ENCODE measurements around the gene HLA-DPB1. TPM values are rescaled to one million over a fixed set of nuclear protein-coding genes. Genes with fewer than 3 reads are reported as not detected.

Gene HLA-DPB1
- total RNA-seq, 2 experiments from 2014 or later = 29.0 to 31.7 TPM

- peaks cover 52 to 53% of the 10 kb centered on the region in 2 experiments for H3K27me3 ChIP-seq (ENCODE audit: control insufficient read depth in 1 of 2, insufficient read depth in 2 of 2, low read length in 2 of 2)
- H3K36me3 ChIP-seq (ENCODE audit: insufficient read depth, low read length) = no peaks in the 10 kb centered on the region
- TF ChIP-seq, protein P1, sequence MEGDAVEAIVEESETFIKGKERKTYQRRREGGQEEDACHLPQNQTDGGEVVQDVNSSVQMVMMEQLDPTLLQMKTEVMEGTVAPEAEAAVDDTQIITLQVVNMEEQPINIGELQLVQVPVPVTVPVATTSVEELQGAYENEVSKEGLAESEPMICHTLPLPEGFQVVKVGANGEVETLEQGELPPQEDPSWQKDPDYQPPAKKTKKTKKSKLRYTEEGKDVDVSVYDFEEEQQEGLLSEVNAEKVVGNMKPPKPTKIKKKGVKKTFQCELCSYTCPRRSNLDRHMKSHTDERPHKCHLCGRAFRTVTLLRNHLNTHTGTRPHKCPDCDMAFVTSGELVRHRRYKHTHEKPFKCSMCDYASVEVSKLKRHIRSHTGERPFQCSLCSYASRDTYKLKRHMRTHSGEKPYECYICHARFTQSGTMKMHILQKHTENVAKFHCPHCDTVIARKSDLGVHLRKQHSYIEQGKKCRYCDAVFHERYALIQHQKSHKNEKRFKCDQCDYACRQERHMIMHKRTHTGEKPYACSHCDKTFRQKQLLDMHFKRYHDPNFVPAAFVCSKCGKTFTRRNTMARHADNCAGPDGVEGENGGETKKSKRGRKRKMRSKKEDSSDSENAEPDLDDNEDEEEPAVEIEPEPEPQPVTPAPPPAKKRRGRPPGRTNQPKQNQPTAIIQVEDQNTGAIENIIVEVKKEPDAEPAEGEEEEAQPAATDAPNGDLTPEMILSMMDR (IDR thresholded peaks at IDR 0.05) = no peak
- Mint-ChIP-seq H3K4me1 (ENCODE audit: low read depth) (peaks cover 15% of the 10 kb centered on the region), H3K9me3 (no peaks in the 10 kb centered on the region), H3K27ac (no peak overlapping the region), H3K4me3 (no peak overlapping the region), H3K36me3 (ENCODE audit: low read depth) (no peaks in the 10 kb centered on the region), H3K27me3 (peaks cover 96% of the 10 kb centered on the region)
- no peak overlapping the region for H3K4me3 ChIP-seq (ENCODE audit: low read length)
- peaks cover 0 to 7% of the 10 kb centered on the region in 2 experiments for H3K9me3 ChIP-seq (ENCODE audit: control insufficient read depth in 1 of 2, insufficient read depth in 1 of 2, low read length in 2 of 2)
- peaks cover 25% of the 10 kb centered on the region for H3K4me1 ChIP-seq (ENCODE audit: insufficient read depth, low read length)
- intact Hi-C loops (cut with DNase I, micrococcal nuclease) = no loop called here
- no peak for ATAC-seq (ENCODE audit: poor library complexity)
- H3K27ac ChIP-seq (ENCODE audit: low read depth in 1 of 2, low read length in 2 of 2) = no peak overlapping the region
- ChIA-PET POLR2A (interaction anchor here (1.4 kb wide), 1 partner anchor 135 kb away, joined by 4 read pairs; no protein-coding TSS in a partner anchor), CTCF (interaction anchor here (1.0 kb wide), 1 partner anchor 135 kb away, joined by 4 read pairs; no protein-coding TSS in a partner anchor)
- no peak for DNase-seq
These were observed 38.0 kb downstream of the HLA-DPB1 start for GRCh38 chr6:33113755-33114154.

DNA sequence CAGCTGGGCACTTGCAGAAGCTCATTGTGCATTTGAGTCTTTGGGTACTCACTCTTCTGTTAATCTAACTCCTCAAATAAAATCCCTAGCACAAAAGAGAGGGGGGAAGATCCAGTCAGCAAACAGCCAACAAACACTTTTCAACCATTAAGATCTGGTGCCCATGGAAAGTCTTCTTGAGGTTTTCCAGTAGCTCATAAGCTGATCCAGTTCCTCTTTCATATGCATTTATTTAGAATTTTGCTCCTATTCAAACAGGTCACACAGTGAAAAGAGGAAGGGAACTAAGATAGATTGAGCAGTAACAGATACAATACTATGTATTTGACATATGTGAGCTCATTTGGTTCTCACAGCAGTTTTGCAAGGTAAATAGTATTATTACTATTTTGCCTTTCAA lies 38.6 kb downstream of the HLA-DPB1 start:
- Mint-ChIP-seq H3K27me3 (peaks cover 99% of the 10 kb centered on the region), H3K36me3 (ENCODE audit: low read depth) (no peaks in the 10 kb centered on the region), H3K4me1 (ENCODE audit: low read depth) (peaks cover 15% of the 10 kb centered on the region), H3K4me3 (no peak overlapping the region), H3K27ac (no peak overlapping the region), H3K9me3 (no peaks in the 10 kb centered on the region)
- POLR2A ChIA-PET = interaction anchor here (1.4 kb wide), 1 partner anchor 134 kb away, joined by 4 read pairs; no protein-coding TSS in a partner anchor
- Histone ChIP-seq H3K36me3 (ENCODE audit: insufficient read depth, low read length) (no peaks in the 10 kb centered on the region), H3K4me1 (ENCODE audit: insufficient read depth, low read length) (peaks cover 25% of the 10 kb centered on the region), H3K9me3 (ENCODE audit: control insufficient read depth in 1 of 2, insufficient read depth in 1 of 2, low read length in 2 of 2) (peaks cover 0 to 7% of the 10 kb centered on the region in 2 experiments), H3K27ac (ENCODE audit: low read depth in 1 of 2, low read length in 2 of 2) (no peak overlapping the region), H3K27me3 (ENCODE audit: control insufficient read depth in 1 of 2, insufficient read depth in 2 of 2, low read length in 2 of 2) (peaks cover 52 to 53% of the 10 kb centered on the region in 2 experiments), H3K4me3 (ENCODE audit: low read length) (no peak overlapping the region)
- ATAC-seq (ENCODE audit: poor library complexity) (no peak), DNase-seq (no peak)
- CTCF ChIA-PET = interaction anchor here (1.0 kb wide), 1 partner anchor 134 kb away, joined by 4 read pairs; no protein-coding TSS in a partner anchor
- intact Hi-C loops (cut with DNase I, micrococcal nuclease) = no loop called here
- TF ChIP-seq, protein P1 (IDR thresholded peaks at IDR 0.05) = no peak

GRCh38 chr6:33116417-33116816 lies 40.6 kb downstream of the HLA-DPB1 start:
- POLR2A ChIA-PET = no interaction called here

More at GRCh38 chr6:33116417-33116816, 40.6 kb downstream of the HLA-DPB1 start:
- TF ChIP-seq, protein P1 (IDR thresholded peaks at IDR 0.05) = no peak
- Histone ChIP-seq H3K27ac (ENCODE audit: low read depth in 1 of 2, low read length in 2 of 2) (no peak overlapping the region), H3K4me3 (ENCODE audit: low read length) (no peak overlapping the region), H3K36me3 (ENCODE audit: insufficient read depth, low read length) (no peaks in the 10 kb centered on the region), H3K9me3 (ENCODE audit: control insufficient read depth in 1 of 2, insufficient read depth in 1 of 2, low read length in 2 of 2) (peaks cover 0 to 7% of the 10 kb centered on the region in 2 experiments), H3K27me3 (ENCODE audit: control insufficient read depth in 1 of 2, insufficient read depth in 2 of 2, low read length in 2 of 2) (peaks cover 42 to 53% of the 10 kb centered on the region in 2 experiments), H3K4me1 (ENCODE audit: insufficient read depth, low read length) (peaks cover 25% of the 10 kb centered on the region)
- Mint-ChIP-seq H3K4me1 (ENCODE audit: low read depth) (peaks cover 15% of the 10 kb centered on the region), H3K36me3 (ENCODE audit: low read depth) (no peaks in the 10 kb centered on the region), H3K4me3 (no peak overlapping the region), H3K27me3 (peaks cover 86% of the 10 kb centered on the region), H3K9me3 (no peaks in the 10 kb centered on the region), H3K27ac (no peak overlapping the region)
- ATAC-seq (ENCODE audit: poor library complexity) (no peak), DNase-seq (no peak)
- intact Hi-C loops (cut with DNase I, micrococcal nuclease) = no loop called here
- CTCF ChIA-PET = interaction anchor here (1.3 kb wide), 1 partner anchor 10 kb away, joined by 4 read pairs; no protein-coding TSS in a partner anchor

All from CD4-positive, alpha-beta T cell (primary cell).